Fibroblast of pulmonary artery (primary cell): ENCODE measurements around the gene MARCHF5.

ENCODE experiments used
- DNase-seq: peaks from one replicate; pipeline ENCODE4 v3.0.0-alpha.2; 2010; ENCODE audit warnings: low read depth
- H3K4me3 ChIP-seq: replicated peaks from 2 replicates; pipeline ENCODE4 v1.5.1; 2011; ENCODE audit warnings: low read depth, mild to moderate bottlenecking, control low read depth, low read length, moderate library complexity
- TF ChIP-seq, protein P1 (sequence below): IDR thresholded peaks from 2 replicates; pipeline ENCODE4 v1.5.1; 2011; ENCODE audit warnings: mild to moderate bottlenecking, control low read depth, low read length, inconsistent platforms; ENCODE audit errors: missing control alignments

MARCHF5 gene

GRCh38 chr10:92304061-92304460, 13.1 kb downstream of the MARCHF5 start:
- DNase-seq, result no peak
- TF ChIP-seq, protein P1, sequence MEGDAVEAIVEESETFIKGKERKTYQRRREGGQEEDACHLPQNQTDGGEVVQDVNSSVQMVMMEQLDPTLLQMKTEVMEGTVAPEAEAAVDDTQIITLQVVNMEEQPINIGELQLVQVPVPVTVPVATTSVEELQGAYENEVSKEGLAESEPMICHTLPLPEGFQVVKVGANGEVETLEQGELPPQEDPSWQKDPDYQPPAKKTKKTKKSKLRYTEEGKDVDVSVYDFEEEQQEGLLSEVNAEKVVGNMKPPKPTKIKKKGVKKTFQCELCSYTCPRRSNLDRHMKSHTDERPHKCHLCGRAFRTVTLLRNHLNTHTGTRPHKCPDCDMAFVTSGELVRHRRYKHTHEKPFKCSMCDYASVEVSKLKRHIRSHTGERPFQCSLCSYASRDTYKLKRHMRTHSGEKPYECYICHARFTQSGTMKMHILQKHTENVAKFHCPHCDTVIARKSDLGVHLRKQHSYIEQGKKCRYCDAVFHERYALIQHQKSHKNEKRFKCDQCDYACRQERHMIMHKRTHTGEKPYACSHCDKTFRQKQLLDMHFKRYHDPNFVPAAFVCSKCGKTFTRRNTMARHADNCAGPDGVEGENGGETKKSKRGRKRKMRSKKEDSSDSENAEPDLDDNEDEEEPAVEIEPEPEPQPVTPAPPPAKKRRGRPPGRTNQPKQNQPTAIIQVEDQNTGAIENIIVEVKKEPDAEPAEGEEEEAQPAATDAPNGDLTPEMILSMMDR, result no peak
- H3K4me3 ChIP-seq, result no peak overlapping the region

- DNase-seq, result no peak
- TF ChIP-seq, protein P1, result no peak
- H3K4me3 ChIP-seq, result no peak overlapping the region
Observed at GRCh38 chr10:92305133-92306072, 14.4 kb downstream of the MARCHF5 start.

DNA sequence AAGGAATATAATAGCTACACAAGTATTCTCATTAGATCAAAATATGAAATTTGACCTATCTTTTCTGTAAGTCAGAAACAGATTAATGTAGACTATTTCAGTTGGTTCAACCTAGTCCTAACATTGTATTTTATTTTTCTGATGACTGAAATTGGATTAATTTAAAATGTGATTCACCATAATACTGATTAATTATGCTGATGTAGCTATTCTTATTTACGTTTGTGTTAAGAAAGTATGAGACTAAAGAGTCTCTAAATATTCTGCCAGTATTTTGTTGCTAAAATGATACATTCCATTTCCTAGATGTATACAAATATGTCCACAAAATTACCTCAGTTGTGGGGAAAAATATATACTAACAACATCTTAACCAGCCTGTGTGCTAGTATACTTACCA, 18.3 kb downstream of the MARCHF5 start:
- H3K4me3 ChIP-seq, result no peak overlapping the region
- no peak for DNase-seq
- TF ChIP-seq, protein P1, result no peak

GRCh38 chr10:92313750-92314149, 22.8 kb downstream of the MARCHF5 start:
- no peak for DNase-seq
- TF ChIP-seq, protein P1, result no peak
- no peak overlapping the region for H3K4me3 ChIP-seq

DNA sequence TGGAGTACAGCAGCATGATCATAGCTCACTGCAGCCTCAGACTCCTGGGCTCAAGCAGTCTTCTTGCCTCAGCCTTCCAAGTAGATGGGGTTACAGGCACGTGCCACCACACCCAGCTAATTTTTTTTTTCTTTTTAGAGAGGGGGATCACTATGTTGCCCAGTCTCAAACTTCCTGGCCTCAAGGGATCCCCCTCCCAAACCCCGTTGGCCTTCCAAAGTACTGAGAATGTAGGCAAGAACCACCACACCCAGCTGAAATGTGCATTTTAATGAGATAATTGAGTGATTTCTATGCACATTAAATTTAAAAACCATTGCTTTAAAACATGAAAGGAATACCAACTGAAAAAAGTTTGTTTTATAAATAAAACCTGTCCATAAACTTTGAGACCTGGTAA, 25.6 kb downstream of the MARCHF5 start:
- TF ChIP-seq, protein P1, result no peak
- DNase-seq, result no peak

DNA sequence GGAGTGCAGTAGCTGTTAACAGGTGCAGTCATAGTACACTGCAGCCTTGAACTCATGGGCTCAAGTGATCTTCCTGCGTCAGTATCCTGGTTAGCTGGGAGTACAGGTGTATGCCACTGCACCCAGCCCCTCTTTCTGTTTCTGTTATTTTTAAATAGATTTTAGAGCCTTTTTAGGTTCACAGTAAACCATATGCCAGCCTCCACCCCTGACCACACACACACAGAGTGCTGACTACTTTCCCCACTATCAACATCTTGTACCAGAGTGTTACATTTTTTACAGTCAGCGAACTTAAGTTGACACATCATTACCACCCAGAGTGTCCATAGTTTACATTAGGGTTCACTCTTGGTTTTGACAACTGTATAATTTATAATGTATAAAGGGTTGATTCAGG, 32.1 kb downstream of the MARCHF5 start:
- TF ChIP-seq, protein P1, result no peak
- H3K4me3 ChIP-seq, result no peak overlapping the region

More for the DNA sequence above, 25.6 kb downstream of the MARCHF5 start:
- H3K4me3 ChIP-seq, result no peak overlapping the region

More for the DNA sequence above, 32.1 kb downstream of the MARCHF5 start:
- no peak for DNase-seq
